HepG2 (cell line): ENCODE data around the gene SOBP. TPM values are rescaled to one million over a fixed set of nuclear protein-coding genes. Genes with fewer than 3 reads are reported as not detected.
A peak's percentile ranks its signal among the peaks of the same experiment; 100 is the strongest.

Experiments
- AGO2 ChIP-seq: fragments of 200-400 bp; formaldehyde crosslinking; optimal IDR thresholded peaks from 2 replicates; pipeline ENCODE3; 2017; ENCODE audit warnings: mild to moderate bottlenecking, low read depth, low read length, moderate library complexity
- ARNT2 ChIP-seq: sonication (generic); formaldehyde crosslinking; IDR thresholded peaks from 2 replicates; pipeline ENCODE4 v1.8.0; 2022; ENCODE audit warnings: mild to moderate bottlenecking, low read depth, missing genetic modification reagents, moderate library complexity
- ELF1 ChIP-seq: sonication (generic); formaldehyde crosslinking; IDR thresholded peaks from 2 replicates; pipeline ENCODE4 v1.4.0; 2020; ENCODE audit warnings: missing genetic modification reagents
- HES4 ChIP-seq: sonication (generic); formaldehyde crosslinking; IDR thresholded peaks from 2 replicates; pipeline ENCODE4 v1.9.0; 2021; ENCODE audit warnings: mild to moderate bottlenecking, missing genetic modification reagents, borderline replicate concordance
- HNF4A ChIP-seq: sonication (generic); formaldehyde crosslinking; IDR thresholded peaks from 2 replicates; pipeline ENCODE4 v1.4.0; 2020; ENCODE audit warnings: missing genetic modification reagents
- HNRNPLL ChIP-seq: fragments of 200-400 bp; formaldehyde crosslinking; IDR thresholded peaks from 2 replicates; pipeline ENCODE4 v1.6.1; 2017; ENCODE audit warnings: mild to moderate bottlenecking, low read depth, low read length; ENCODE audit not compliant: poor library complexity, severe bottlenecking
- MAZ ChIP-seq, 2 experiments: sonication (generic) in 1 of 2; formaldehyde crosslinking in 1 of 2; IDR thresholded peaks; 2 replicates each; pipeline versions ENCODE4 v1.5.0 to v1.6.1; 2012 to 2020; ENCODE audit warnings: low read depth in 2 of 2, mild to moderate bottlenecking in 2 of 2, borderline replicate concordance in 1 of 2, improper control_type of control experiment in 1 of 2, low read length in 1 of 2, missing genetic modification reagents in 1 of 2, moderate library complexity in 1 of 2
- MTA3 ChIP-seq: sonication (generic); formaldehyde crosslinking; IDR thresholded peaks from 2 replicates; pipeline ENCODE4 v1.4.0; 2020; ENCODE audit warnings: missing genetic modification reagents
- NFATC3 ChIP-seq: sonication (generic); formaldehyde crosslinking; IDR thresholded peaks from 2 replicates; pipeline ENCODE4 v1.5.1; 2020; ENCODE audit warnings: mild to moderate bottlenecking, missing genetic modification reagents
- NKX3-1 ChIP-seq: sonication (generic); formaldehyde crosslinking; IDR thresholded peaks from 2 replicates; pipeline ENCODE4 v1.5.0; 2020; ENCODE audit warnings: missing genetic modification reagents
- NR2C2 ChIP-seq: sonication (generic); formaldehyde crosslinking; IDR thresholded peaks from 2 replicates; pipeline ENCODE4 v1.4.0; 2020; ENCODE audit warnings: missing genetic modification reagents, mild to moderate bottlenecking, moderate library complexity, borderline replicate concordance
- PPARG ChIP-seq: conservative IDR thresholded peaks from 2 replicates; pipeline ENCODE4 v1.6.1; 2016; ENCODE audit warnings: missing biosample characterization, missing genetic modification reagents
- PRPF4 ChIP-seq: fragments of 200-400 bp; formaldehyde crosslinking; IDR thresholded peaks from 2 replicates; pipeline ENCODE4 v1.6.1; 2016; ENCODE audit warnings: low read length, low read depth; ENCODE audit not compliant: poor library complexity, severe bottlenecking
- RBFOX2 ChIP-seq: fragments of 200-400 bp; formaldehyde crosslinking; IDR thresholded peaks from 2 replicates; pipeline ENCODE4 v1.6.1; 2017; ENCODE audit warnings: low read depth, mild to moderate bottlenecking, low read length
- SIX1 ChIP-seq: sonication (generic); formaldehyde crosslinking; IDR thresholded peaks from 2 replicates; pipeline ENCODE4 v1.4.0; 2020; ENCODE audit warnings: missing genetic modification reagents, borderline replicate concordance
- TBP ChIP-seq: sonication (generic); formaldehyde crosslinking; IDR thresholded peaks from 2 replicates; pipeline ENCODE4 v1.5.0; 2020; ENCODE audit warnings: missing genetic modification reagents
- ZNF253 ChIP-seq: sonication (generic); formaldehyde crosslinking; IDR thresholded peaks from 2 replicates; pipeline ENCODE4 v1.8.0; 2022; ENCODE audit warnings: mild to moderate bottlenecking, missing genetic modification reagents, borderline replicate concordance
- ZNF276 ChIP-seq: sonication (generic); formaldehyde crosslinking; IDR thresholded peaks from 2 replicates; pipeline ENCODE4 v1.4.0; 2020; ENCODE audit warnings: mild to moderate bottlenecking, low read depth, missing genetic modification reagents
- ZNF430 ChIP-seq: sonication (generic); formaldehyde crosslinking; IDR thresholded peaks from 2 replicates; pipeline ENCODE4 v1.9.0; 2021; ENCODE audit warnings: mild to moderate bottlenecking, missing genetic modification reagents
- polyA plus RNA-seq, 8 experiments: library from polyadenylated mRNA; depleted of rRNA in 3 of 8; stranded (reverse) in 7 of 8; unstranded in 1 of 8; fragments of >200 nt; fragmentation: Illumina TruSeq in 4 of 8; extraction: Trizol in 4 of 8; gene quantifications; 2 replicates each; pipeline versions ENCODE4 v1.2.1 to v1.2.3, GENCODE V29; 2011 to 2016; ENCODE audit warnings: low read depth in 4 of 8, missing spikeins in 1 of 8, mixed read lengths in 1 of 8; ENCODE audit not compliant: insufficient read depth in 1 of 8
- total RNA-seq, 5 experiments: library from RNA; depleted of rRNA; stranded (reverse); fragments of >200 nt; fragmentation: Illumina TruSeq; extraction: Trizol; gene quantifications; 2 replicates each; pipeline ENCODE4 v1.2.3, GENCODE V29; 2016; ENCODE audit warnings: low read depth in 1 of 5
- TF ChIP-seq, protein P1 (sequence below): sonication (generic); formaldehyde crosslinking; IDR thresholded peaks from 2 replicates; pipeline ENCODE4 v1.4.0; 2020; ENCODE audit warnings: missing genetic modification reagents
- TF ChIP-seq, protein P2 (sequence below): sonication (generic); formaldehyde crosslinking; IDR thresholded peaks from 2 replicates; pipeline ENCODE4 v1.4.0; 2020; ENCODE audit warnings: missing genetic modification reagents
- TF ChIP-seq, protein P3 (sequence below): sonication (generic); formaldehyde crosslinking; IDR thresholded peaks from 2 replicates; pipeline ENCODE4 v1.8.0; 2022; ENCODE audit warnings: missing genetic modification reagents, mild to moderate bottlenecking, borderline replicate concordance

The SOBP gene
- total and polyA plus RNA-seq, 2 of the 13 experiments (the other 11 are each of a cell fraction or from before 2014, with no cell fraction given), result 1.5 to 6.9 TPM

DNA sequence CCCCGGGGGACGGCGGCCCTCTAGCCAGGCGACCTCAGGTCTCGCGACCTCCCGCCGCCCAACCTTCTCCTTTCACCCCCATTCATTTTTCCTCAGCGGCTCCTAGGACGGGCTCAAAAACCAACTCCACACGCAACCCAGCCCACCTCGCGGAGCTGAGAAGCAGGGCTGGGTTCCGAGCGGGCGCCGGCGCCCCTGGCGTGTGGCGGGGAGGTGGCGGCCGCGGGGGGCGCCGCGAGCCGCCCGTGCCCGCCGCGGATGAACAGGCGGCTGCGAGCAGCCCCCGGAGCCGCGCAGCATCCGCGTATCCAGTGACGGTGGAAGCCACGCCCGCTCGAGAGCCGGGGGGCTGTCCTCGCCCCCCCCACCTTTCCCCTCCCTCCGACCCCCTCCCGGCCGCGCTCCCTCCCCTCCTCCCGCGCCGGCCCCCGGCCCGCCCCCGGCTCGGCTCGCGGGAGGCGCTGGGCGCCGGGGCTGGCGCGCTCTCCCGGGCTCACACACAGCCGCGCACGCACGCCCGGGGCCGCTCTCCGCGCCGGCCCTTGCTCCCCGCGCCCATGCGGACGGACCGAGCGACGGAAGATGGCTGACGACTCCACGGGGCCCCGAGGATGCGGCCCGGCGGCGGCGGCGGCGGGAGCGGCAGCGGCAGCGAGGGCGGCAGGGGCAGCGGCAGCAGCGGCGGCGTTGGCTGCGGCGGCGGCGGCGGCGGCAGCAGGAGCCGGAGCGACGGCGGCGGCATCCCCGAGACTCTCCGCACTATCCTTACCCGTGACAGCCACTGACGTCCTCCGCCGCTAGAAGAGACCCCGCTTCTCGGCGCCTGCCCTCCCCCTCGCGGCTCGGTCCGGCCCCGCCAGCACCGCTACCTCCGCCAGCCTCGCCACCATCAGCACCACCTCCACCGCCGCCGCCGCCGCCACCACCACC lies at the start of gene SOBP (continued):
- TF ChIP-seq ZNF276 (0 out of 2 replicates have a peak, but pooled peaks have one; percentile 53), PRPF4 (no peak), HNF4A (no peak), SIX1 (CRISPR knock-in tag) (no peak), RBFOX2 (peak; percentile 56; the same call in 1 of the 2 replicates), TBP (CRISPR knock-in tag) (no peak), ZNF253 (CRISPR knock-in tag) (no peak), MTA3 (CRISPR knock-in tag) (no peak), PPARG (CRISPR knock-in tag) (no peak), ELF1 (CRISPR knock-in tag) (no peak), NKX3-1 (CRISPR knock-in tag) (no peak), NR2C2 (CRISPR knock-in tag) (0 out of 2 replicates have a peak, but pooled peaks have one; percentile 18), NFATC3 (CRISPR knock-in tag) (no peak), ARNT2 (peak; percentile 50; the same call in 1 of the 2 replicates), AGO2 (peak; percentile 21), ZNF430 (CRISPR knock-in tag) (peak; percentile 31; the same call in 1 of the 2 replicates), HES4 (CRISPR knock-in tag) (peak; percentile 67; the same call in 1 of the 2 replicates), HNRNPLL (peak; percentile 78), MAZ (IDR thresholded peaks at IDR 0.05; ENCODE audit: borderline replicate concordance, low read depth, low read length) (0 out of 2 replicates have a peak, but pooled peaks have one; percentile 39), MAZ (CRISPR knock-in tag; IDR thresholded peaks at IDR 0.05; ENCODE audit: low read depth) (peak; percentile 82)
- TF ChIP-seq, protein P1, sequence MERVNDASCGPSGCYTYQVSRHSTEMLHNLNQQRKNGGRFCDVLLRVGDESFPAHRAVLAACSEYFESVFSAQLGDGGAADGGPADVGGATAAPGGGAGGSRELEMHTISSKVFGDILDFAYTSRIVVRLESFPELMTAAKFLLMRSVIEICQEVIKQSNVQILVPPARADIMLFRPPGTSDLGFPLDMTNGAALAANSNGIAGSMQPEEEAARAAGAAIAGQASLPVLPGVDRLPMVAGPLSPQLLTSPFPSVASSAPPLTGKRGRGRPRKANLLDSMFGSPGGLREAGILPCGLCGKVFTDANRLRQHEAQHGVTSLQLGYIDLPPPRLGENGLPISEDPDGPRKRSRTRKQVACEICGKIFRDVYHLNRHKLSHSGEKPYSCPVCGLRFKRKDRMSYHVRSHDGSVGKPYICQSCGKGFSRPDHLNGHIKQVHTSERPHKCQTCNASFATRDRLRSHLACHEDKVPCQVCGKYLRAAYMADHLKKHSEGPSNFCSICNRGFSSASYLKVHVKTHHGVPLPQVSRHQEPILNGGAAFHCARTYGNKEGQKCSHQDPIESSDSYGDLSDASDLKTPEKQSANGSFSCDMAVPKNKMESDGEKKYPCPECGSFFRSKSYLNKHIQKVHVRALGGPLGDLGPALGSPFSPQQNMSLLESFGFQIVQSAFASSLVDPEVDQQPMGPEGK, result peak; percentile 89
- TF ChIP-seq, protein P2, sequence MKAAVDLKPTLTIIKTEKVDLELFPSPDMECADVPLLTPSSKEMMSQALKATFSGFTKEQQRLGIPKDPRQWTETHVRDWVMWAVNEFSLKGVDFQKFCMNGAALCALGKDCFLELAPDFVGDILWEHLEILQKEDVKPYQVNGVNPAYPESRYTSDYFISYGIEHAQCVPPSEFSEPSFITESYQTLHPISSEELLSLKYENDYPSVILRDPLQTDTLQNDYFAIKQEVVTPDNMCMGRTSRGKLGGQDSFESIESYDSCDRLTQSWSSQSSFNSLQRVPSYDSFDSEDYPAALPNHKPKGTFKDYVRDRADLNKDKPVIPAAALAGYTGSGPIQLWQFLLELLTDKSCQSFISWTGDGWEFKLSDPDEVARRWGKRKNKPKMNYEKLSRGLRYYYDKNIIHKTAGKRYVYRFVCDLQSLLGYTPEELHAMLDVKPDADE (CRISPR knock-in tag), result no peak
- TF ChIP-seq, protein P3, sequence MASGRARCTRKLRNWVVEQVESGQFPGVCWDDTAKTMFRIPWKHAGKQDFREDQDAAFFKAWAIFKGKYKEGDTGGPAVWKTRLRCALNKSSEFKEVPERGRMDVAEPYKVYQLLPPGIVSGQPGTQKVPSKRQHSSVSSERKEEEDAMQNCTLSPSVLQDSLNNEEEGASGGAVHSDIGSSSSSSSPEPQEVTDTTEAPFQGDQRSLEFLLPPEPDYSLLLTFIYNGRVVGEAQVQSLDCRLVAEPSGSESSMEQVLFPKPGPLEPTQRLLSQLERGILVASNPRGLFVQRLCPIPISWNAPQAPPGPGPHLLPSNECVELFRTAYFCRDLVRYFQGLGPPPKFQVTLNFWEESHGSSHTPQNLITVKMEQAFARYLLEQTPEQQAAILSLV (CRISPR knock-in tag), result no peak
